Stimulated activated CD4-positive, alpha-beta T cell treated with anti-CD3 and anti-CD28 coated beads, Interleukin-1b, Interleukin-23, amount 100 ng/mL, for 48 hours (primary cell): ENCODE measurements around the gene RYR1.
"Not testable (repeated sequence)": the region's sequence is repeated elsewhere in the genome, so short reads cannot be mapped to it uniquely, and the experiment has no call there.

Experiments
- DNase-seq: peaks from one replicate; pipeline ENCODE4 v3.0.0-alpha.2; 2020

RYR1 gene

DNA sequence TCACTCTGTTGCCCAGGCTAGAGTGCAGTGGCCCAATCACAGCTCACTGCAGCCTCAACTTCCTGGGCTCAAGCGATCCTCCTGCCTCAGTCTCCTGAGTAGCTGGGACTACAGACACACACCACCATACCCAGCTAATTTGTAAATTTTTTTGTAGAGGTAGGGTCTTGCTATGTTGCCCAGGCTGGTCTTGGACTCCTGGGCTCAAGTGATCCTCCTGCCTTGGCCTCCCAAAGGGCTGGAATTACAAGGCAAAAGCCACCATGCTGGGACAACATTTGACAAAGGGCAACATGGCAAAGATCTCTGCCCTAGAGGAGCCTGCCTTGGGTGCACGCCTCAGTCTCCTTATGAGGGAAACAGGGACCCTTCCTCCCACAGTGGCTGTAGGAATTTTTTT lies 61.9 kb downstream of the RYR1 start:
- DNase-seq = not testable (repeated sequence)

DNA sequence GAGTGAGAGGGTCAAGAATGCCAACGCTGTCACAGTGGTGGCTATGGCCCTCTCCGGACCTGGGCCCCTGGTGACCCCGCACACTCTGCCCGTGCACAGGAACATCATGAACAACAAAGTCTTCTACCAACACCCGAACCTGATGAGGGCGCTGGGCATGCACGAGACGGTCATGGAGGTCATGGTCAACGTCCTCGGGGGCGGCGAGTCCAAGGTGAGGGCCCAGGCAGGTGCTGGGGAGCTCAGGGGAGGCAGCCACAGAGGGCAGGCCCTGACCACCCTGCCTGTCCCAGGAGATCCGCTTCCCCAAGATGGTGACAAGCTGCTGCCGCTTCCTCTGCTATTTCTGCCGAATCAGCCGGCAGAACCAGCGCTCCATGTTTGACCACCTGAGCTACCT lies 62.6 kb downstream of the RYR1 start:
- DNase-seq = no peak

DNA sequence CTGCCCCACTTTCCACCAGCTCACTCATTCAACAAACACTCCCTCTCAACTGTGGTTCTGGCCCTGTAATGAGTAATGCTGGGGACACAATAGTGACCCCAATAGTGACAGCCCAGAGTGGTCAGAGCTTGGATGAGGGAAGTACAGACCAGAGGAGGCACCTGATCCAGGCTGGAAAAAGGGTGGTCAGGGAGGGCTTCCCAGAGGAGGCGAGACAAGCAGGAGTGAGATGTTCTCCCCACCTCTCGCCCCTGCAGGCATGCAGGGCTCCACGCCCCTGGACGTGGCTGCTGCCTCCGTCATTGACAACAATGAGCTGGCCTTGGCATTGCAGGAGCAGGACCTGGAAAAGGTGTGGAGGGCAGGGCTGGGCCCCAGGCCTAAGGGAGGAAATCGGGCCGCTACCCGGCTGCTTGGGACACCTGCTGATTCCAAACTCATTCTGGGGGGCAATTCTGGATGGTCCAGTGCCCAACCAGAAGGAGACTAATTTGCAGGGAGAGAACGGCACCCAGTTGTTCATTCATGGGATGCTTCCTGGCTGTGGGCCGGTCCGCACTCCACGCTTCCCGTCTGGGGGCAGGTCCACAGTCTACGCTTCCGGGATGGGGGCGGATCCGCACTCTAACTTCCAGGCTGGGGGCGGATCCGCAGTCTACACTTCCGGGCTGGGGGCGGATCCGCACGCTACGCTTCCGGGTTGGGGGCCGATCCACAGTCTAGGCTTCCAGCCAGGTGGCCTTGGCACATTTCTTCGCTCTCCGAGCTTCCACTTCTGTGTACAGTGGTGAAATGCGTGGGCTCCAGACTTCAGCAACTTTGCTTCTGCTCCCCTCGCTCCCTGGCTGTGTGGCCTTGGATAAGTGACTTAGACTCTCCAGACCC lies 63.4 kb downstream of the RYR1 start:
- DNase-seq = no peak

DNA sequence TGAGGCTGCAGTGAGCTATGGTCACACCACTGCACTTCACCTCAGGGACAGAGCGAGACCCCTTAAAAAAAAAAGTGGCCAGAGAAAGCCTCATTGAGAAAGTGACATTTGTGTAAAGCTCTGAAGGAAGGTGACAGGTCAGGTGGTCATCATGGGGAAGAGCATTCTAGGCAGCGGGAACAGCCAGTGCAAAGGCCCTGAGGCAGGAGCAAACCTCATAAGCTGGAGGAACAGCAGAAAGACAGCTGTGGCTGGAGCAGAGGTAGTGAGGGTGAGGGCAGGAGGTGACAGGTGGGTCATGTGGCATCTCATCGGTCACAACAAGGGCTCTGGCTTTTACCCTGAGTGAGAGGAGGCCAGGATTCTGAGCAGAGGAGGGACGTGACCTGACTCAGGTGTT lies 64.4 kb downstream of the RYR1 start:
- no peak for DNase-seq

DNA sequence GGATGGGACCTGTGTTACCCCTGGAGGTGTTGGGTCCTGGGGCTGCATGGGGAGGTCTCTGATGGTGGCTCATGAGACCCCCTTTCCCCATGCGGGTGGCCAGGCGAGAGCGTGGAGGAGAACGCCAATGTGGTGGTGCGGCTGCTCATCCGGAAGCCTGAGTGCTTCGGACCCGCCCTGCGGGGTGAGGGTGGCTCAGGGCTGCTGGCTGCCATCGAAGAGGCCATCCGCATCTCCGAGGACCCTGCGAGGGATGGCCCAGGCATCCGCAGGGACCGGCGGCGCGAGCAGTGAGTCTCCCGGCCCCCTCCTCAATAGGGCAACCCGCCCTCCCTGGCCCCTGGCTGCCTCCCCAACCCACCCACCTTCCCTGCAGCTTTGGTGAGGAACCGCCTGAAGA lies 66.0 kb downstream of the RYR1 start:
- DNase-seq = no peak

DNA sequence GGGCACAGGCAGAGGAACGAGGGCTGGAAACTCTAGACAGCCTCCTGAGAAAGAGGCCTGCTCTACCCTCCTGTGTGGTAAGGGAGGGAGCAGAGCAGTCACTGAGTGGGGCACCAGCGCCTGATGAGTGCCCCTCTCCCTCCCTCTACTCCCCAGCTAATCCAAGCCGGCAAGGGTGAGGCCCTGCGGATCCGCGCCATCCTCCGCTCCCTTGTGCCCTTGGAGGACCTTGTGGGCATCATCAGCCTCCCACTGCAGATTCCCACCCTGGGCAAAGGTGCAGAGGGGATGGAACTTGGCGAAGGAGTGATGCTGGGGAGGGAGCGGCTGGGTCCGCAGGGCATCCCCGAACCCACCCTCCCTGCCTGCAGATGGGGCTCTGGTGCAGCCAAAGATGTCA lies 67.0 kb downstream of the RYR1 start:
- no peak for DNase-seq

DNA sequence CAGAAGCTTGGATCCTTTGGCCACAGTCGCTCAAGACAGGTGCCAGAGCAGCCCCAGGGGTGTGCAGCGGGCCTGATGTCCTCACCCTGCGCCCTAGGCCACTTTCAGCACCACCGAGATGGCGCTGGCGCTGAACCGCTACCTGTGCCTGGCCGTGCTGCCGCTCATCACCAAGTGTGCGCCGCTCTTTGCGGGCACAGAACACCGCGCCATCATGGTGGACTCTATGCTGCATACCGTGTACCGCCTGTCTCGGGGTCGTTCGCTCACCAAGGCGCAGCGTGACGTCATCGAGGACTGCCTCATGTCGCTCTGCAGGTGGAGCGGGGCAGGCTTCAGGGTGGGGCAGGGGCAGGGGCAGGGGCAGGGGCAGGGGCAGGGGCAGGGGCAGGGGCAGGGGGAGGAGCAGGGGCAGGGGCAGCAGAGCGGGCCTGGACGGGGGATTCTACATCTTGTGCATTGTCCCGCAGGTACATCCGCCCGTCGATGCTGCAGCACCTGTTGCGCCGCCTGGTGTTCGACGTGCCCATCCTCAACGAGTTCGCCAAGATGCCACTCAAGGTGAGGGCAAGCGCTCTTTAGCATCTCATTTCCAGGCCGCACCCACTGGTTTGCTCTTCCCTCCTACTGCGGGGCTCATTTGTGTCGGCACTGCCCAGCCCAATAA lies 69.1 kb downstream of the RYR1 start:
- DNase-seq = no peak

DNA sequence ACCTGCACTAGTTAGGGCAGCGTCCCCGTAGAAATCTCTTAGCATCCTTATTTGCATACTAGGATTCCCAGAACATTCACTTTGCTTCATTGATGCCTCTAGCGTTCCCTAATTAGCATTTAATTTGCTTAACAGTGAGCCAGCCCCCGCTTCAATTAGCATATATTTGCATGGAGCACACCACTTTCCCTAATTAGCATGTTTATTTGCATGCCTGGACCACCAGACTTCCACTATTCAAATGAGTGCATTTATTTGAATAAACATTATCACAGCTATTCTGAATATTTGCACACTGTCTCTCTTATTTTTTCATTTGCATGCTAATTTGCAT lies 69.6 kb downstream of the RYR1 start:
- no peak for DNase-seq

DNA sequence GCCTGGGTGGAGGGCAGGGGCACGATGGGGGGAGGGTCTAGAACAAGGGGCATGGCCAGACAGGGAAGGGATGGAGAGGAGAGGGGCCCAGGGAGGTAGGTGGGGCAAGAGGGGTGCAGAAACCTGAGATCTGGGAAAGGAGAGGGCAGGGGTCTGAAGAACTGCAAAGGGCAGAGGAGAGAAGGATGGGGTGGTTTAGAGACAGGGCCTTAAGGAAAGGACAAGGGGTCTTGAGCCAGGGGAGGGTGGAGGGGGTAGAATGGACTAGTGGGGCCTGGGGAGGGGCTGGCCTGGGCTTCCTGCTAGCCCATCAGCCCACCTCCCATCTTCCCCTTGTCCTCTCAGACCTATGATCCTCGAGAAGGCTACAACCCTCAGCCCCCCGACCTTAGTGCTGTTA lies 72.5 kb downstream of the RYR1 start:
- no peak for DNase-seq

DNA sequence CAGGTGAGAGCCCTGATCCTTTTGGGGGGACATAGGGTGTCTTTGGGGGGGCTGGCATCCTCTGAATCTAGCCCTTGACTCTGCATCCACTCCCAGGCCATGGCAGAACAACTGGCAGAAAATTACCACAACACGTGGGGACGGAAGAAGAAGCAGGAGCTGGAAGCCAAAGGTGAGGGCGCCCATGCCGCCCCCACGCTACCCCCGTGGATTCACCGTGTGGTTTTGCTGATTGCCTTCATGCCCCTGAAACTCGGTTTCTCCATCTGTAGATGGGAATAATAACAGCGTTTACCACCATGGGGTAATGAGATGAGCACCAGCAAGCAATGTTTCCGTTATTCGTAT lies 72.9 kb downstream of the RYR1 start:
- no peak for DNase-seq

DNA sequence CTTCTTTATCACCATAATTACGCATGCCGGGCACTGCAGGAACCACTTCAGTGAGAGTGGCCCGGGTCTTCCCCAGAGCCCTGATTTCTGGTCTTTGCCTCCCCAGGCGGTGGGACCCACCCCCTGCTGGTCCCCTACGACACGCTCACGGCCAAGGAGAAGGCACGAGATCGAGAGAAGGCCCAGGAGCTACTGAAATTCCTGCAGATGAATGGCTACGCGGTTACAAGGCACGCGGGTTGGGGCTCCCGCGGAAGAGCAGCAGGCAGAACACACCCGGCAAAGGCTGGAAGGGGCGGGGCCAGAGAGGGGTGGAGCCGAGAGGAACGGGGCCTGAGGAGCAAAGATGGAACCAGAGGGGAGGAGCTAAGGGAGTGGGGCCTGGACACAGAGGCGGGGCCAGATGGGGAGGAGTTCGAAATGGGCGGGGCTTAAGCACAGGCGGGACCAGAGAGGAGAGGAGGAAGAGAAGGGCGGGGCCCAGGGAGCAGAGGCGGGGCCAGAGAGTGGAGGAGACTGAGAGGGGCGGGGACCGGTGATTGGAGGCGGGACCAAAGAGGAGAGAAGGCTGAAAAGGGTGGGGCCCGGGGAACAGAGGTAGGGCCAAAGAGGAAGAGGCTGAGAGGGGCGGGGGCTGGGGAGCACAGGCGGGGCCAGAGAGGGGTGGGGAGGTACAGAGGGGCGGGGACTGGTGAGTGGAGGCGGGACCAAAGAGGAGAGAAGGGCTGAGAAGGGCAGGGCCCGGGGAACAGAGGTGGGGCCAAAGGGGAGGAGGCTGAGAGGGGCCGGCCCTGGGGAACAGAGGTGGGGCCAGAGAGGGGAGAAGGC lies 73.4 kb downstream of the RYR1 start:
- peak; percentile 98 for DNase-seq

DNA sequence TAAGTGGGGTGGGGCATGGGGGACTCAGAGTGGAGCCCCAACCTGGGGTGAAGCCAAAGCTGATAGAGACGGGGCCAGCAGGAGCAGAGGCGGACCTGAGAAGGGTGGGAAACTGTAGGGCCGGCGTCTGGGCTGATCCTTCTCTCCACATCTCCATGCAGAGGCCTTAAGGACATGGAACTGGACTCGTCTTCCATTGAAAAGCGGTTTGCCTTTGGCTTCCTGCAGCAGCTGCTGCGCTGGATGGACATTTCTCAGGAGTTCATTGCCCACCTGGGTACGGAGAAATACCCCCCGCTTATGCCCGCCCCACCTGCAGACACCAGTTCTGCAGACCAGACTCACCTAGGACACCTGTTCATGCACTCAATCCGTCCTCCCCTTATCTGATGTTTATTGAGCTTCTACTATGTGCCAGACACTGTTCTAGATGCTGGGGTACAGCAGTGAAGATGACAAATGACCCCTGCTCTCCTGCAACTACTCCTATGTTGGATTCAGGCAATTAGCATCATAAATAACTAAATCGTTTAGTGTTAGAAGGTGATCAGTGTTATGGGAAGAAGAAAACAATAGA lies 74.1 kb downstream of the RYR1 start:
- DNase-seq = no peak

DNA sequence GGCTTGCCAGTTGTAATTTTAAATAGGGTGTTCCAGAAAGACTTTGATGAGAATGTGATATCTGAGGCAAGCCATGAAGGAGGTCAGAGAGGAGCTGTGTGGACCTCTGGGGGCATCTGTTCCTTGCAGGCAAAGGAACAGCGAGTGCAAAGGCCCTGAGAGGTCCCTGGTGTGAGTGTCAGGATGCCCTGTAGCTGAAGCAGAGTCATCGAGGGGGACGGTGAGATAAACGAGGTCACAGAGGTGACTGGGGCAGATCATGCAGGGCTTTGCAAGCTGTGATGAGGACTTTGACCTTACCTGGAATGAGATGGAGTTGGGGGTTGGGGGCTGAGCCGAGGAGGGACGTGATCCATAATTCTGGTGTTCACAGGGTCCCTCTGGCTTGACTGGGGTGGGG lies 75.0 kb downstream of the RYR1 start:
- no peak for DNase-seq

DNA sequence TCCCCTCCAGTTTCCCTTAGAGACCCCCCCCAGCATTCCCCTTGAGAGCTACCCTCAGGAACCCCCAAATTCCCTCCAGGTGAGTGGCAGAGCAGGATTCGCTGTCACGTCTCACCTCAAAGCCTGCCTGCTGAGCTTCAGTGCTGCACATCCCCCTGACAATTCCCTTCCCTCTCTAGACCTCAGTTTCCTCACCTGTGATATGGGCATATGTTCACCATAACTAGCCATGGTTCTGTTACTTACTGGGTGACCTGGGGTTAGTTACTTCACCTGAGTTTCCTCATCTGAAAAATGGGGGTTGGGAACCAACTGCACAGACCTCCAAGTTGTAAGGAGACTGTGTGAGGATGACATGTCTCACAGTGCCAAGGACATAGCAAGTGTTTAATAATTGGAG lies 75.5 kb downstream of the RYR1 start:
- no peak for DNase-seq

DNA sequence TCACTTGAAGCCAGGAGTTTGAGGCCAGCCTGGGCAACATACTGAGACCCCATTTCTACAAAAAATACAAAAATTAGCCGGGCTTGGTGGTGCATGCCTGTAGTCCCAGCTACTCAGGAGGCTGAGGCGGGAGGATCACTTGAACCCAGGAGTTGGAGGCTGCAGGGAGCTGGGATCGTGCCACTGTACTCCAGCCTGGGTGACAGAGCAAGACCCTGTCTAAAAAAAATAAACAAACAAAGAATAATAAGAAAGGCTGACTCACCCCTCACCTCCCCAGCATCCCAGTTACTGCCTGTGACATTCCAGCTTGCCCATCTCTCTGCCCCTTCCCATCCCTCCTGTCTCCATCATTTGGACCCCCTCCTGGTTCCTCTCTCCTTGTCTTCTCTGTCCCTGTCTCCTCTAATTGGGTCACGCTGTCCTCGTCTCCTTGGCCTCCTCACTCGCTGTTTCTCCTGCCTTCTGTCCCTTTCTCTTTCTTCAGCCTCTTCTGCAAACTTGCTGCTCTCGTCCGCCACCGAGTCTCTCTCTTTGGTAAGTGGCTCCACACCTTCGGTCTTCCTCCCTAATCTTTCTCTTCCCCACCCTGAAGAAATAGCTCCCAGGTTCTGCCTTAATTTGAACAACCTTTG lies 77.7 kb downstream of the RYR1 start:
- no peak for DNase-seq

DNA sequence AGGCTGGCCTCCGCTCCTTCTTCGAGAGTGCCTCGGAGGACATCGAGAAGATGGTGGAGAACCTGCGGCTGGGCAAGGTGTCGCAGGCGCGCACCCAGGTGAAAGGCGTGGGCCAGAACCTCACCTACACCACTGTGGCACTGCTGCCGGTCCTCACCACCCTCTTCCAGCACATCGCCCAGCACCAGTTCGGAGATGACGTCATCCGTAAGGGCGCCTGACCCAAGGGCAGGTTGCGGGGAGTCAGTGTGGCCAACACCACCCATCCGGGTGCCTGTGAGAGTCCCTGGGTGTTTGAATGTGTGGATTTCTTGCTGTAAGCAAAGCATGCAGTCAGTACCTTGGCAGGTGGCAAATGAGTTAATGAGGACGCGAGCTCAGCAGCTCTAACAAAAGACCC lies 78.8 kb downstream of the RYR1 start:
- DNase-seq = no peak

DNA sequence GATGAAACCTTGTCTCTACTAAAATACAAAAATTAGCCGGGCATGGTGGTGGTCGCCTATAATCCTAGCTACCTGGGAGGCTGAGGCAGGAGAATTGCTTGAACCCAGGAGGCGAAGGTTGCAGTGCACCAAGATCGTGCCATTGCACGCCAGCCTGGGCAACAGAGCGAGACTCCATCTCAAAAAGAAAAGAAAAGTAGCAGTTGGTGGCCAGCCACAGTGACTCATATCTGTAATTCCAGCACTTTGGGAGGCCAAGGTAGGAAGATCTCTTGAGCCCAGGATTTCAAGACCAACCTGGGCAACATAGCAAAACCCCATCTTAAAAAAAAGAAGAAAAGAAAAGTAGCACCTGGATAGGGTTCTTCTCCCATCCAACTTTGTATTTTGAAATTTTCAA lies 79.7 kb downstream of the RYR1 start:
- not testable (repeated sequence) for DNase-seq

DNA sequence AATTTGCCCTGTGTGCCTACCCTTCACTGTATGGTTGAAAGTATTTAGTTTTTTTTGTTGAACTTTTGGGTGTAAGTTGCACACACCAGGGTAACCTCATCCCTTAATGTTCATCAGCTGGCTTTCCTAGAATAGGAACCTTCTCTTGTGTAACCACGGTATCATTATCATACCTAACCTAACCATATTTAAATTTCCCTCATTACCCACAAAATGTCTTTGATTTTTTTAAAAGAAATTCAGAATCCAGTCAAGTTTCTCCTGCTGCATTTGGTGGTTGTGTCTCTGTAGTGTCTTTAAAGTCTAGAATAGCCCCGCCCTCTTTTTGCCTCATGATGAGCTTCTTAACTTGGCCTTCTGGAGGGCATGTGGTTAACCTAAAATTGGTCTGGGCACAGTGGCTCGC lies 80.3 kb downstream of the RYR1 start:
- no peak for DNase-seq

DNA sequence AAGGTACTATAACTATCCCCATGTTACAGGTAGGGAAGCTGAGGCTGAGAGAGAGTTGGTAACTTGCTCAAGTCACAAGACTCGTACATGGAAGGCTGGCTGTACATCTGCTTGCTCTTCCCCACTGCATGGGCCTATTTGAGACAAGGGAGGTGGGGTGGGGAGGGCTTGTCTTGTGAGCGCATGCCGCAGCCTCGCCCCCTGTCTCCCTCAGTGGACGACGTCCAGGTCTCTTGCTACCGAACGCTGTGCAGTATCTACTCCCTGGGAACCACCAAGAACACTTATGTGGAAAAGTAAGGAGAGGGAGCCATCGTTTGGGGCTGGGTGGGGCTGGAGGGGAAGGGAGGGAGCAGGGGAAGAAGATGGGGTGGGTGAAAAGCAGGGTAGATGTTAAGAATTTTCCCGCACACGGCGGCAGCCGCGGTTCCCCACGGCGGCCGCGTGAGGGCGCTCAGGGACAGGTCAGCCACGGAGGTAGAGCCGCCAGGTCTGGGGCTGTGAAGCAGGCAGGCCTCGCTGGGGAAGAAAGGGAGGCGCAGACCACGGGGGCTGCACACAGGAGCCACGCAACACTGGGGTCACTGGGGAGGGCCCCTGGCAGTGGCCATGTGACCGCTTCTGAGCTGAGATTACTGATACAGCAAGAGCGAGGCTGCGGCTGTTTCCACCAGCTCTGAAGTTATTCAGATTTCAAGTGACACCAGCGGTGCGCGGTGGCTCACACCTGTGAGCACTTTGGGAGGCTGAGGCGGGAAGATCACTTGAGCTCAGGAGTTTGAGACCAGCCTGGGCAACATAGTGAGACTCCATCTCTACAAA lies 81.5 kb downstream of the RYR1 start:
- DNase-seq = peak; percentile 77

DNA sequence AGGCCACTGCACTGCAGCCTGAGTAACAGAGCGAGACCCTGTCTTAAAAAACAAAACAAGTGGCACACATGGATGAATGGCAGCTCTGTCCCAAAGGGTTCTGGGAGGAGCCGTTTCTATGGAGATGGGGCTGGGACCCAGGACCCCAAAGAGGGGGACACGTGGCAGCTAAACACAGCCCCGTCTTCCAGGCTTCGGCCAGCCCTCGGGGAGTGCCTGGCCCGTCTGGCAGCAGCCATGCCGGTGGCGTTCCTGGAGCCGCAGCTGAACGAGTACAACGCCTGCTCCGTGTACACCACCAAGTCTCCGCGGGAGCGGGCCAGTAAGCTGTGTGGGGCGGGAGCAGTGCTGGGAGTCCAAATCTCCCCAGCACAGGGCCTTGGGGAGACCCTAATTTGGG lies 82.4 kb downstream of the RYR1 start:
- DNase-seq = no peak

DNA sequence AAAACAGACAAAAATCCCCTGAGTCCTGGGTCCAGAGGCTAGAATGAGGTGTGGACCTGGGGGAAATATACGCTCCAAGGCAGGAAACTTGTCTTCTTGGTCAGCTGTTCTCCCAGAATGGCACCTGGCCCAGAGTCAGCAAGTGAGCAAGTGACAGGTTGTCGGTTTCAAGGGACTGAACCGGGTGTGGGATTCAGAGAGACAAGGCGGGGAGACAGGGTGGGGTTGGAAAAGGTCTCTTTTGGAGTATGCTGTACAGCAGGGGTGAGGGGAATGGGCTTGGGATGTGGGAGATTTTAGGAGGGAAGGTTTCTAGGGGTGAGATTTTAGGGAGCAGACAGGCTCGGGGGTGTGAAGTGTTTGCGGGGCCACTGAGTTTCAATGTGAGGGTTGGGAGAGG lies 83.3 kb downstream of the RYR1 start:
- no peak for DNase-seq

DNA sequence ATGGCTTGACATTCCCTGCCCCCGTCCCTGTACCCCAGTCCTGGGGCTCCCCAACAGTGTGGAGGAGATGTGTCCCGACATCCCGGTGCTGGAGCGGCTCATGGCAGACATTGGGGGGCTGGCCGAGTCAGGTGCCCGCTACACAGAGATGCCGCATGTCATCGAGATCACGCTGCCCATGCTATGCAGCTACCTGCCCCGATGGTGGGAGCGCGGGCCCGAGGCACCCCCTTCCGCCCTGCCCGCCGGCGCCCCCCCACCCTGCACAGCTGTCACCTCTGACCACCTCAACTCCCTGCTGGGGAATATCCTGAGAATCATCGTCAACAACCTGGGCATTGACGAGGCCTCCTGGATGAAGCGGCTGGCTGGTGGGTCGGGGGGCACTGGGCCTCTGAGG lies 83.8 kb downstream of the RYR1 start:
- no peak for DNase-seq
